ENCODE measurements around the gene SOX21.

SOX21 gene

DNA sequence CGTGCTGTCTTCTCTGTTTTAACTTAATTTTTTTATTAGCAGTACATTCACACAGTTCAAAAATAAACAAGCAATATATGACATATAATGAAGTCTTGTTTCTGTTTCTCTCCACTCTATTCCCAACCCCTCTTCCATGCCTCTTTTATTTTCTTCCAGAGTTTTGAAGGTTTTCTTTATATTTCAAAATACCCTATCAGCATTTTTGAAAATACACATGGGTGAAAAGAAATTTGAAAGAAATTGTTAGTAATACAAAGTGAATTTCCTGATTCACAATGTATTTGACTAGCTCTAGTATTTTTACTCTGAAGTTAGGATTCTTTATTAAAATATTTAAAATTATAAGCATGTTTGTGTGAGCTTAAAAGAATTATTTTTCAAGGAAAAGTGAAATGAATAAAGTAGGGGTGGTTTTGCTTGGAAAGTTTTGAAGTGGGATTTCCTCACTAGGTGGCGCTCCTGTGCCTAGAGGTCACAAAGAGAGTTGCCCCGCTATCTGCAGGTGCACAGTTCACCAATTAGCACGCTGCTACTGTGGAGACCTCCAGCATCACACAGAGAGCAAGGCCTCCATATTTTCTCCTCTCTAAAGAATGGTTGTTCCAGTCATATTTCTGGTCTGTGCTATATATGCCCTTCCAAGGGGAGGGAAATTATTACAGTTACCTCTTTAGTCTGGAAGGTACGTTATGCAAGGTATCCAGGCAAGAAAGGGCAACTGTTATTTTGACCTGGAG lies 37.6 kb downstream of the SOX21 start:
- DNase-seq = peak in 4 of 5 donors; percentile 7 to 33 (median 22)

DNA sequence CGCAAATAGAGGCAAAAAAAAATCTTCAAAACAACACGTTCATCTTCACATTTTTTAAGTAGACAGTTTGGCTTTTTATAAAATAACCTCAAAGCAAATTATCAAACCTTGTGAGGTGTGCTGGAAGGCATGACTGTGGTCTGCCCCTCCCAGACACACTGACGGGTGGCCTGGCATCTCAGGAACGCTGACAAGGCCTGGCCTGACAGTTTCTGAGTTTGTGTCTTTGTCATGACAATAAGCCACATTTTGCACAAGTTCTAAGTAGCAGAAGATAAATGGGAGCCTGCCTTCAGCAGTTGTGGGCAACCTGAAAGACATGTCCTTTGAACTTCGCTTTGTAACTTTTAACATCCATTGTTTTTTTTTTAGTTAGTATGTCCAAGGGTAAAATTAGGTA lies 38.5 kb downstream of the SOX21 start:
- no peak for DNase-seq

- no peak for DNase-seq
These were observed 39.9 kb downstream of the SOX21 start for GRCh38 chr13:94672400-94672799.

- DNase-seq = peak in 1 of 5 donors; percentile 9
These were observed 45.2 kb downstream of the SOX21 start for GRCh38 chr13:94667190-94667589.

DNA sequence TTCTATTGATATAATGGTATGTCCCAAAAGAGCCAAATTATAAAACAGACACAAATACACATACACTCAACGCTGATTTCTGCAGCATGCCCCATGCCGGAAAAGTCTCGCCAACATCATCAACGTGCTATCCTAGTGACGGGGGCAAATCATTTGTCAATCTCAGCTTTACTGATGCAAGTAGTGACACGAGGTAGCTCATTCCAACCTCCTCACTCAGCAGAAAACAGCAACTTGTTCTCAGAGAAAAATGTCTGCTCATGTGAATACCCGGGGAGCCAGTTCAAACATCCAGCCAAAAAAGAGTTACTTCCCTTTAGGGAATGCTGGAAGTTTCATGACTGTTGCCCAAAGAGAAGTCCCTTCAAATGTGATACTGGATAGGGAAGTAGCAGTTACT lies 46.3 kb downstream of the SOX21 start:
- no peak for DNase-seq

- no peak for DNase-seq
These were observed 47.5 kb downstream of the SOX21 start for GRCh38 chr13:94664889-94665288.

GRCh38 chr13:94662274-94662945 lies 49.9 kb downstream of the SOX21 start:
- DNase-seq = no peak

- DNase-seq = no peak
These were observed 50.9 kb downstream of the SOX21 start for GRCh38 chr13:94661406-94661805.

GRCh38 chr13:94660695-94661326 lies 51.5 kb downstream of the SOX21 start:
- DNase-seq = peak in 1 of 5 donors; percentile 7

Measured in T-helper 1 cell (primary cell).